Loucy (cell line): ENCODE results near the gene RAB11FIP3.

Experiments used
- CTCF ChIP-seq: fragments of 200-600 bp; sonication (generic); conservative IDR thresholded peaks from 2 replicates; pipeline ENCODE4 v1.5.1; 2014; ENCODE audit warnings: mild to moderate bottlenecking, antibody characterized with exemption, low read length
- EZH2phosphoT487 ChIP-seq: fragments of 200-600 bp; IDR thresholded peaks from 2 replicates; pipeline ENCODE4 v1.6.1; 2018; ENCODE audit warnings: antibody characterized with exemption, mild to moderate bottlenecking, moderate library complexity, borderline replicate concordance

GRCh38 chr16:414395-415169 is 10.9 kb upstream of the RAB11FIP3 start:
- no peak for TF ChIP-seq EZH2phosphoT487
- no peak for TF ChIP-seq CTCF
